ENCODE results near the gene CYP19A1.

- TF ChIP-seq THRAP3 (IDR thresholded peaks at IDR 0.05; ENCODE audit: borderline replicate concordance) (no peak), CCAR2 (IDR thresholded peaks at IDR 0.05; ENCODE audit: low read depth, low read length) (no peak), COPS2 (conservative IDR thresholded peaks at IDR 0.05) (no peak), ZNF24 (IDR thresholded peaks at IDR 0.05) (no peak), FOXM1 (IDR thresholded peaks at IDR 0.05; ENCODE audit: low read depth) (no peak), FOXM1 (CRISPR knock-in tag; IDR thresholded peaks at IDR 0.05; ENCODE audit: low read depth) (no peak), POLR2AphosphoS5 (IDR thresholded peaks at IDR 0.05; ENCODE audit: control insufficient read depth, insufficient read depth, low read depth, low read length) (no peak), HNRNPH1 (optimal IDR thresholded peaks at IDR 0.05; ENCODE audit: low read depth, low read length) (no peak), POLR2A (conservative IDR thresholded peaks at IDR 0.05) (no peak)
These were observed 29.9 kb upstream of the CYP19A1 start for GRCh38 chr15:51368307-51368706.

Data from K562 (cell line).